Fibroblast of lung (primary cell): Measurements from ENCODE around the gene NOS1AP. TPM values are rescaled to one million over a fixed set of nuclear protein-coding genes. Genes with fewer than 3 reads are reported as not detected.

Source experiments
- DNase-seq, 2 donors: peaks; one replicate each; pipeline versions ENCODE4 v3.0.0 to v3.0.0-alpha.2; 2010; ENCODE audit warnings: low read depth in 2 of 2
- H2AFZ ChIP-seq: 2 replicates; pipeline ENCODE4 v1.5.1; 2012; ENCODE audit warnings: low read length, control low read depth, inconsistent platforms
- H3K27ac ChIP-seq: 2 replicates; pipeline ENCODE4 v1.5.1; 2011; ENCODE audit warnings: low read length, control low read depth; ENCODE audit not compliant: insufficient read depth
- H3K27me3 ChIP-seq: 2 replicates; pipeline ENCODE4 v1.5.1; 2011; ENCODE audit warnings: mild to moderate bottlenecking, low read length; ENCODE audit not compliant: control insufficient read depth, insufficient read depth
- H3K36me3 ChIP-seq: 2 replicates; pipeline ENCODE4 v1.5.1; 2011; ENCODE audit warnings: low read length; ENCODE audit not compliant: control insufficient read depth, insufficient read depth
- H3K4me1 ChIP-seq: 2 replicates; pipeline ENCODE4 v1.5.1; 2011; ENCODE audit warnings: low read length; ENCODE audit not compliant: control insufficient read depth, insufficient read depth; ENCODE audit errors: extremely low read depth
- H3K4me2 ChIP-seq: 2 replicates; pipeline ENCODE4 v1.5.1; 2011; ENCODE audit warnings: low read length, control low read depth; ENCODE audit not compliant: insufficient read depth; ENCODE audit errors: extremely low read depth
- H3K4me3 ChIP-seq, 4 experiments: fragments of 200-600 bp in 1 of 4; sonication (generic) in 1 of 4; replicated peaks in 1 of 4; 2 replicates each; pipeline ENCODE4 v1.5.1; 2011 to 2016; ENCODE audit warnings: low read length in 4 of 4, low read depth in 3 of 4, mild to moderate bottlenecking in 3 of 4, control low read depth in 2 of 4, inconsistent platforms in 1 of 4, mixed read lengths in 1 of 4; ENCODE audit not compliant: insufficient read depth in 1 of 4; ENCODE audit errors: control extremely low read depth in 1 of 4
- H3K79me2 ChIP-seq: 2 replicates; pipeline ENCODE4 v1.5.1; 2012; ENCODE audit warnings: mild to moderate bottlenecking, low read length, inconsistent platforms; ENCODE audit not compliant: control insufficient read depth, insufficient read depth
- H3K9ac ChIP-seq: 2 replicates; pipeline ENCODE4 v1.5.1; 2011; ENCODE audit warnings: mild to moderate bottlenecking, low read length, control low read depth; ENCODE audit not compliant: insufficient read depth
- H3K9me3 ChIP-seq: 2 replicates; pipeline ENCODE4 v1.5.1; 2012; ENCODE audit warnings: low read depth, low read length; ENCODE audit not compliant: control insufficient read depth, insufficient read depth
- H4K20me1 ChIP-seq: 2 replicates; pipeline ENCODE4 v1.5.1; 2011; ENCODE audit warnings: low read length; ENCODE audit not compliant: control insufficient read depth, insufficient read depth; ENCODE audit errors: extremely low read depth
- CTCF ChIP-seq, 2 donors: IDR thresholded peaks in 1 of 2; conservative IDR thresholded peaks in 1 of 2; 1 replicate in 1 of 2; 2 replicates in 1 of 2; pipeline ENCODE4 v1.5.1; 2011 to 2012; ENCODE audit warnings: low read length in 2 of 2, control low read depth in 1 of 2, inconsistent platforms in 1 of 2, low read depth in 1 of 2, mild to moderate bottlenecking in 1 of 2
- EZH2 ChIP-seq: IDR thresholded peaks from 2 replicates; pipeline ENCODE4 v1.5.1; 2012; ENCODE audit warnings: low read length, control low read depth, mild to moderate bottlenecking; ENCODE audit errors: missing control alignments
- polyA plus RNA-seq, 2 donors: library from polyadenylated mRNA; depleted of rRNA in 1 of 2; stranded (reverse) in 1 of 2; unstranded in 1 of 2; fragments of >200 nt; gene quantifications; 2 replicates each; pipeline ENCODE4 v1.2.1, GENCODE V29; 2011 to 2012; ENCODE audit warnings: missing spikeins in 1 of 2
- total RNA-seq: library from RNA; depleted of rRNA; stranded (reverse); fragments of >200 nt; gene quantifications from 2 replicates; pipeline ENCODE4 v1.2.1, GENCODE V29; 2014

Gene NOS1AP
- total and polyA plus RNA-seq, 2 donors (not counting 1 experiment from before 2014, with no cell fraction given): 0.14 to 0.17 TPM

- TF ChIP-seq EZH2: peak; percentile 13
- no peak for TF ChIP-seq CTCF (conservative IDR thresholded peaks at IDR 0.05 in 1 of 2, IDR thresholded peaks at IDR 0.05 in 1 of 2; ENCODE audit: low read depth in 1 of 2, low read length in 2 of 2)
- H3K4me2 ChIP-seq: no peak overlapping the region
- peaks cover 38% of the 10 kb centered on the region for H3K27me3 ChIP-seq
- H4K20me1 ChIP-seq: no peaks in the 10 kb centered on the region
- H3K4me1 ChIP-seq: peaks cover 3% of the 10 kb centered on the region
- no peaks in the 10 kb centered on the region for H3K9me3 ChIP-seq
- no peak for DNase-seq
- H3K79me2 ChIP-seq: no peaks in the 10 kb centered on the region
- no peaks in the 10 kb centered on the region for H3K36me3 ChIP-seq
- no peak overlapping the region for H2AFZ ChIP-seq
- no peak overlapping the region for H3K9ac ChIP-seq
- no peak overlapping the region for H3K27ac ChIP-seq
- peak overlapping the region in 1 of 4 experiments; percentile 46 for H3K4me3 ChIP-seq
These were observed 1.3 kb downstream of the NOS1AP start for GRCh38 chr1:162070825-162071224.

- no peak for TF ChIP-seq CTCF (conservative IDR thresholded peaks at IDR 0.05 in 1 of 2, IDR thresholded peaks at IDR 0.05 in 1 of 2; ENCODE audit: low read depth in 1 of 2, low read length in 2 of 2)
- TF ChIP-seq EZH2: no peak
- peaks cover 3% of the 10 kb centered on the region for H3K4me1 ChIP-seq
- H3K36me3 ChIP-seq: no peaks in the 10 kb centered on the region
- H3K4me2 ChIP-seq: no peak overlapping the region
- no peak overlapping the region for H3K27ac ChIP-seq
- H2AFZ ChIP-seq: no peak overlapping the region
- no peaks in the 10 kb centered on the region for H3K9me3 ChIP-seq
- H3K79me2 ChIP-seq: no peaks in the 10 kb centered on the region
- H3K4me3 ChIP-seq: no peak overlapping the region
- H3K27me3 ChIP-seq: peaks cover 33% of the 10 kb centered on the region
- DNase-seq: no peak
- no peaks in the 10 kb centered on the region for H4K20me1 ChIP-seq
- H3K9ac ChIP-seq: no peak overlapping the region
These were observed 3.2 kb downstream of the NOS1AP start for GRCh38 chr1:162072740-162073139.

- Histone ChIP-seq H3K27me3 (peaks cover 34% of the 10 kb centered on the region), H3K79me2 (no peaks in the 10 kb centered on the region), H3K4me3 (no peak overlapping the region), H4K20me1 (no peaks in the 10 kb centered on the region), H3K4me1 (peaks cover 3% of the 10 kb centered on the region), H3K27ac (no peak overlapping the region), H3K9me3 (no peaks in the 10 kb centered on the region), H3K9ac (no peak overlapping the region), H3K4me2 (no peak overlapping the region), H3K36me3 (no peaks in the 10 kb centered on the region), H2AFZ (no peak overlapping the region)
- TF ChIP-seq EZH2: no peak
- no peak for TF ChIP-seq CTCF (conservative IDR thresholded peaks at IDR 0.05 in 1 of 2, IDR thresholded peaks at IDR 0.05 in 1 of 2; ENCODE audit: low read depth in 1 of 2, low read length in 2 of 2)
- peak in 1 of 2 donors; percentile 17 for DNase-seq
These were observed 5.0 kb downstream of the NOS1AP start for GRCh38 chr1:162074276-162075005.
